Calu3 (cell line): Measurements from ENCODE around the gene REST. TPM values are rescaled to one million over a fixed set of nuclear protein-coding genes. Genes with fewer than 3 reads are reported as not detected.

Experiments
- BruUV-seq: library from RNA; stranded (reverse); fragments of 400-500 nt; replicated peaks from 2 replicates; lab custom pipeline; 2021; lab: Mats Ljungman, UMichigan
- CTCF ChIA-PET: fragments of 300-600 bp; sonication (Branson Sonifier 250); formaldehyde crosslinking; loops from one replicate; lab custom pipeline; 2022; ENCODE audit warnings: antibody characterized with exemption; lab: Charles Lee
- DNase-seq: peaks from one replicate; pipeline ENCODE4 v3.0.0; 2022
- H3K27ac Mint-ChIP-seq: one replicate; pipeline ENCODE4 v1.8.0; 2022; ENCODE audit warnings: mixed read lengths; ENCODE audit not compliant: unreplicated experiment
- H3K27me3 Mint-ChIP-seq: one replicate; pipeline ENCODE4 v1.8.0; 2022; ENCODE audit warnings: mixed read lengths; ENCODE audit not compliant: unreplicated experiment
- H3K36me3 Mint-ChIP-seq: one replicate; pipeline ENCODE4 v1.8.0; 2022; ENCODE audit warnings: mild to moderate bottlenecking, moderate library complexity, mixed read lengths; ENCODE audit not compliant: insufficient read depth, unreplicated experiment
- H3K4me1 Mint-ChIP-seq: one replicate; pipeline ENCODE4 v1.8.0; 2022; ENCODE audit warnings: mild to moderate bottlenecking, low read depth, mixed read lengths; ENCODE audit not compliant: unreplicated experiment
- H3K4me3 Mint-ChIP-seq: one replicate; pipeline ENCODE4 v1.8.0; 2022; ENCODE audit warnings: mild to moderate bottlenecking, low read depth, moderate library complexity, mixed read lengths; ENCODE audit not compliant: unreplicated experiment
- H3K9me3 Mint-ChIP-seq: one replicate; pipeline ENCODE4 v1.8.0; 2022; ENCODE audit warnings: low read depth, mixed read lengths; ENCODE audit not compliant: unreplicated experiment
- CTCF ChIP-seq: fragments of 200-600 bp; IDR thresholded peaks from one replicate; pipeline ENCODE4 v1.8.0; 2022; ENCODE audit warnings: antibody characterized with exemption; ENCODE audit not compliant: unreplicated experiment
- intact Hi-C: fragments of 100-400 bp; cut with micrococcal nuclease; formaldehyde crosslinking; loops from one replicate; pipeline ENCODE4 v1.10.0; 2022; ENCODE audit not compliant: unreplicated experiment
- total RNA-seq: library from RNA; stranded (reverse); gene quantifications from 2 replicates; pipeline ENCODE4 v1.2.3, GENCODE V29; 2022

Gene REST
- total RNA-seq, 1 experiment from 2014 or later = 29.6 TPM

GRCh38 chr4:57013543-57014120 lies 105.9 kb downstream of the REST start:
- Mint-ChIP-seq H3K27ac (no peak overlapping the region), H3K4me1 (peaks cover 9% of the 10 kb centered on the region), H3K27me3 (no peaks in the 10 kb centered on the region), H3K4me3 (no peak overlapping the region), H3K9me3 (no peaks in the 10 kb centered on the region), H3K36me3 (peaks cover 33% of the 10 kb centered on the region)
- CTCF ChIA-PET = no interaction called here
- intact Hi-C loops = no loop called here
- no TSS peak for BruUV-seq
- no peak for TF ChIP-seq CTCF
- DNase-seq = no peak

Other genes starting within 250 kb of the REST start
- not detected in 2 replicates for gene HOPX, start 226.6 kb upstream of the REST start, total RNA-seq
- not detected in 2 replicates for gene SPINK2, start 86.2 kb upstream of the REST start, total RNA-seq
- 14.2 and 16.4 TPM in 2 replicates for gene NOA1, start 69.7 kb downstream of the REST start, total RNA-seq
- 74.4 and 83.8 TPM in 2 replicates for gene POLR2B, start 71.0 kb downstream of the REST start, total RNA-seq
- 12.0 and 20.6 TPM in 2 replicates for gene IGFBP7, start 202.5 kb downstream of the REST start, total RNA-seq